NCI-H446 treated with DMSO at 0.1 percent for 48 hours (cell line): ENCODE results near the gene IL32.

Experiments
- DNase-seq: peaks from one replicate; lab custom pipeline; 2025; lab: John Stamatoyannopoulos, UW

Gene IL32

DNA sequence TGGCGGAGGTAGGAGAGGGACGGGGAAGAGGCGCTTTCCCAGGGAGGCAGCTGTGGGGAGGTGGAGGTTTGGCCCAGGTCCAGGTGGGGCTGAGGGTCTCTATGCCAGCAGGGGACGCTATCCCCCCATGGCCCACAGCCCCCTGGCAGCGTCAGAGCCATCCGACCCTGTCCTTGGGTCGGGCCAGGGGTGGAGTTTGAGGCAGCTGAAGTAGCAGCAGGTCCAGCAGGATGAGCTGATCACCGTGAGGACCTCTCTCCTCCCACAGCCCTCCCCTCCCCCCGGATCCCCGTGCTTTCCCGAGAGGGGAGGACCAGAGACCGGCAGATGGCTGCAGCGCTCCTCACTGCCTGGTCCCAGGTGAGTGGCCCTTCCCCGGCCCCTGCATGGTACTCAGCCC, 50.1 kb downstream of the IL32 start:
- no peak for DNase-seq

- no peak for DNase-seq
These were observed 52.9 kb downstream of the IL32 start for GRCh38 chr16:3118204-3118790.

DNA sequence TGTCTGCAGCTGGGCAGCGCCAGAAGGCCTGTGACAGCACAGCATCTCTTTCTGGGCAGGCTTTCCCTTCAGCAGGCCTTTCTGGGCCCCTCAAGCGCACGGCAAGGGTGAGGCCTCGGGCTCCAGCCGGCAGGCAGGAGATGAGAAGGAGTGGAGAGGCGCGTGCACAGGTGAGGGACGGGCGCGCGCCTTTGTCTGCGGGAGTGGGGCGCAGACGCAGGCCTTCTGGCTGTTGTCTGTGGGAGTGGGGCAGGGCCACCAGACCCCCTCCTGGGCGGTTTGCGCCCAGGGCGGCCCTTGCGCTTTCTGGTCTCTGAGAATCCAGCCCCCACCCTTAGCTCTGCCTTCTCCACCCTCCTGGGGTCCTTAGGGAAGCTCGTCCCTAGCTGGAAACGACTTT, 53.4 kb downstream of the IL32 start:
- no peak for DNase-seq
